Loucy (cell line): ENCODE data around the gene COL17A1.

Source experiments
- H2AFZ ChIP-seq: fragments of 200-600 bp; sonication (generic); 2 replicates; pipeline ENCODE4 v1.6.0; 2016; ENCODE audit warnings: antibody characterized with exemption, mild to moderate bottlenecking, low read length, moderate library complexity
- H3F3A ChIP-seq: fragments of 200-600 bp; 2 replicates; pipeline ENCODE4 v1.6.0; 2016; ENCODE audit warnings: antibody characterized with exemption, low read depth, mild to moderate bottlenecking
- H3K27me3 ChIP-seq: fragments of 200-600 bp; sonication (generic); 2 replicates; pipeline ENCODE4 v1.6.1; 2014; ENCODE audit warnings: low read length, mild to moderate bottlenecking; ENCODE audit not compliant: insufficient read depth, poor library complexity, severe bottlenecking
- H3K36me3 ChIP-seq: fragments of 200-600 bp; sonication (generic); 2 replicates; pipeline ENCODE4 v1.6.1; 2016; ENCODE audit warnings: low read length; ENCODE audit not compliant: insufficient read depth
- H3K4me1 ChIP-seq: fragments of 200-600 bp; sonication (generic); 2 replicates; pipeline ENCODE4 v1.5.1; 2014; ENCODE audit warnings: low read length, mild to moderate bottlenecking; ENCODE audit not compliant: insufficient read depth, poor library complexity, severe bottlenecking
- H3K4me2 ChIP-seq: fragments of 200-600 bp; sonication (generic); 2 replicates; pipeline ENCODE4 v1.6.0; 2014; ENCODE audit warnings: antibody characterized with exemption, low read length, low read depth, mild to moderate bottlenecking; ENCODE audit not compliant: poor library complexity, severe bottlenecking
- H3K4me3 ChIP-seq: fragments of 200-600 bp; sonication (generic); 2 replicates; pipeline ENCODE4 v1.5.1; 2014; ENCODE audit warnings: low read length, mild to moderate bottlenecking, mixed read lengths; ENCODE audit not compliant: poor library complexity, severe bottlenecking
- H3K79me2 ChIP-seq: fragments of 200-600 bp; sonication (generic); 2 replicates; pipeline ENCODE4 v1.6.1; 2014; ENCODE audit warnings: low read length; ENCODE audit not compliant: insufficient read depth
- H3K9ac ChIP-seq: fragments of 200-600 bp; sonication (generic); 2 replicates; pipeline ENCODE4 v1.6.0; 2014; ENCODE audit warnings: mild to moderate bottlenecking, low read depth, low read length, moderate library complexity; ENCODE audit not compliant: poor library complexity, severe bottlenecking
- H3K9me2 ChIP-seq: fragments of 200-600 bp; sonication (generic); replicated peaks from 2 replicates; pipeline ENCODE4 v1.6.1; 2016; ENCODE audit warnings: low read depth, low read length, mixed read lengths
- H3K9me3 ChIP-seq: fragments of 200-600 bp; sonication (generic); 2 replicates; pipeline ENCODE4 v1.6.1; 2014; ENCODE audit warnings: mild to moderate bottlenecking, antibody characterized with exemption, low read length, low read depth; ENCODE audit not compliant: insufficient read depth
- H4K20me1 ChIP-seq: fragments of 200-600 bp; sonication (generic); 2 replicates; pipeline ENCODE4 v1.6.0; 2014; ENCODE audit warnings: antibody characterized with exemption, low read length, mild to moderate bottlenecking; ENCODE audit not compliant: insufficient read depth, poor library complexity, severe bottlenecking
- CTCF ChIP-seq: fragments of 200-600 bp; sonication (generic); conservative IDR thresholded peaks from 2 replicates; pipeline ENCODE4 v1.5.1; 2014; ENCODE audit warnings: mild to moderate bottlenecking, antibody characterized with exemption, low read length
- EZH2phosphoT487 ChIP-seq: fragments of 200-600 bp; IDR thresholded peaks from 2 replicates; pipeline ENCODE4 v1.6.1; 2018; ENCODE audit warnings: antibody characterized with exemption, mild to moderate bottlenecking, moderate library complexity, borderline replicate concordance

Gene COL17A1

GRCh38 chr10:104035194-104036068 lies 50.2 kb downstream of the COL17A1 start:
- Histone ChIP-seq H2AFZ (no peak overlapping the region), H3K36me3 (no peaks in the 10 kb centered on the region; the same call in 1 of the 2 replicates), H3K4me3 (no peak overlapping the region), H3K9me3 (no peaks in the 10 kb centered on the region), H3F3A (no peaks in the 10 kb centered on the region), H3K4me2 (no peak overlapping the region), H3K4me1 (no peaks in the 10 kb centered on the region), H3K27me3 (no peaks in the 10 kb centered on the region), H4K20me1 (no peaks in the 10 kb centered on the region), H3K79me2 (no peaks in the 10 kb centered on the region), H3K9ac (no peak overlapping the region), H3K9me2 (no peaks in the 10 kb centered on the region)
- TF ChIP-seq CTCF (no peak), EZH2phosphoT487 (no peak)

GRCh38 chr10:104034401-104035193 lies 51.1 kb downstream of the COL17A1 start:
- Histone ChIP-seq H3K27me3 (no peaks in the 10 kb centered on the region), H2AFZ (no peak overlapping the region)

DNA sequence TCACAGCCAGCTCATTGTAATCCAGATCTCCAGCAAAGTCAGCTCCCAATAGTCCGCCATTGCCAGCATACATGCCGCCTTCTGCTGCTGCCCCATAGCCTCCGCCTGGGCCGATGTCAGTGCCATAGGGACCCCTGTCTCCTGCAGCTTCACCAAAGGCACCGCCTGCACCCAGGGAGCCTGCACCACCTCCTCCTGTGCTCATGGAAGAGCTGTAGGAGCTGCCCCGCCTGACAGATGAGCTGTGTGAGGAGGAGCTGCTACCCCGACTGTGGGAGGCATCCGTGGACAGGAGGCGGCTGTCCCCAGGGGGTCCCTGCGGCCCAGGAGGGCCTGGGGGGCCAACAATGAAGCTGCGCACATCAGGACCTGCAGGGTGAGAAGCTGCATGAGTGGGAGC lies 51.7 kb downstream of the COL17A1 start:
- H3K4me1 ChIP-seq = no peaks in the 10 kb centered on the region
- TF ChIP-seq EZH2phosphoT487 (no peak), CTCF (no peak)

More at GRCh38 chr10:104034401-104035193, 51.1 kb downstream of the COL17A1 start:
- H3K4me1 ChIP-seq = no peaks in the 10 kb centered on the region
- no peak overlapping the region for H3K9ac ChIP-seq
- TF ChIP-seq CTCF (no peak), EZH2phosphoT487 (no peak)
- no peak overlapping the region for H3K4me3 ChIP-seq
- H3F3A ChIP-seq = no peaks in the 10 kb centered on the region
- H3K9me3 ChIP-seq = no peaks in the 10 kb centered on the region
- no peaks in the 10 kb centered on the region for H4K20me1 ChIP-seq
- no peaks in the 10 kb centered on the region for H3K9me2 ChIP-seq
- H3K79me2 ChIP-seq = no peaks in the 10 kb centered on the region
- peaks cover under 1% of the 10 kb centered on the region; the same call in 1 of the 2 replicates for H3K36me3 ChIP-seq
- no peak overlapping the region for H3K4me2 ChIP-seq

More for the DNA sequence above, 51.7 kb downstream of the COL17A1 start:
- Histone ChIP-seq H3K4me2 (no peak overlapping the region), H4K20me1 (no peaks in the 10 kb centered on the region), H3K79me2 (no peaks in the 10 kb centered on the region), H3K27me3 (no peaks in the 10 kb centered on the region), H3K9me3 (no peaks in the 10 kb centered on the region), H2AFZ (no peak overlapping the region), H3K36me3 (peaks cover 3% of the 10 kb centered on the region; the same call in 1 of the 2 replicates), H3K9me2 (no peaks in the 10 kb centered on the region), H3K4me3 (no peak overlapping the region), H3F3A (no peaks in the 10 kb centered on the region), H3K9ac (no peak overlapping the region)
